ENCODE data around the gene MVK.

DNA sequence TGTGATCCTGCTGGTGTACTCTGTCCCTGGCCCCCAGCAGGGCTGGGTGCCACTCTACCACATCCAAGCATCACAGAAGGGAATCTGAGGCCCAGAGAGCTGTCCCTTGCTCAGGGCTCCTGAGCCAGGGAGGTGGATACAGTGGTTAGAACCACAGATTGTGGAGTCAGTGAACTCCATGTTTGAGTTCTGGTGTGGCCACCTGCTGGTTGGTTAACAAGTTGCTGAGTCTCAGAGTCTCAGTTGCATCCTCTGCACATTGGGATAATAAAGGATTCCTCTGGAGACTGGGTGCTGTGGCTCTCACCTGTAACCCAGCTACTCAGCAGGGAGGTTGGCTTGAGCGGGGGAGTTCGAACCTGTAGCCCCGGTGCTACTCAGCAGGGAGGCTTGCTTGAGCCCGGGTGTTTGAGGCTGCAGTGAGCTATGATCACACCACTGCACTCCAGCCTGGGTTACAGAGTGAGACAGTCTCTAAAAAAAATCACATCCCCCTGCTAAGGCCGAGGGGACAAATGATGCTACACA lies 39.4 kb downstream of the MVK start:
- no peak for TF ChIP-seq POLR2A (IDR thresholded peaks at IDR 0.05; ENCODE audit: extremely low read depth, insufficient read length)
- TF ChIP-seq, protein P1, sequence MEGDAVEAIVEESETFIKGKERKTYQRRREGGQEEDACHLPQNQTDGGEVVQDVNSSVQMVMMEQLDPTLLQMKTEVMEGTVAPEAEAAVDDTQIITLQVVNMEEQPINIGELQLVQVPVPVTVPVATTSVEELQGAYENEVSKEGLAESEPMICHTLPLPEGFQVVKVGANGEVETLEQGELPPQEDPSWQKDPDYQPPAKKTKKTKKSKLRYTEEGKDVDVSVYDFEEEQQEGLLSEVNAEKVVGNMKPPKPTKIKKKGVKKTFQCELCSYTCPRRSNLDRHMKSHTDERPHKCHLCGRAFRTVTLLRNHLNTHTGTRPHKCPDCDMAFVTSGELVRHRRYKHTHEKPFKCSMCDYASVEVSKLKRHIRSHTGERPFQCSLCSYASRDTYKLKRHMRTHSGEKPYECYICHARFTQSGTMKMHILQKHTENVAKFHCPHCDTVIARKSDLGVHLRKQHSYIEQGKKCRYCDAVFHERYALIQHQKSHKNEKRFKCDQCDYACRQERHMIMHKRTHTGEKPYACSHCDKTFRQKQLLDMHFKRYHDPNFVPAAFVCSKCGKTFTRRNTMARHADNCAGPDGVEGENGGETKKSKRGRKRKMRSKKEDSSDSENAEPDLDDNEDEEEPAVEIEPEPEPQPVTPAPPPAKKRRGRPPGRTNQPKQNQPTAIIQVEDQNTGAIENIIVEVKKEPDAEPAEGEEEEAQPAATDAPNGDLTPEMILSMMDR (IDR thresholded peaks at IDR 0.05; ENCODE audit: low read depth, low read length) = peak; percentile 58
- TF ChIP-seq, protein P2, sequence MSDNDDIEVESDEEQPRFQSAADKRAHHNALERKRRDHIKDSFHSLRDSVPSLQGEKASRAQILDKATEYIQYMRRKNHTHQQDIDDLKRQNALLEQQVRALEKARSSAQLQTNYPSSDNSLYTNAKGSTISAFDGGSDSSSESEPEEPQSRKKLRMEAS (IDR thresholded peaks at IDR 0.05; ENCODE audit: low read depth, low read length) = no peak

All from NB4 (cell line).